HepG2 (cell line): ENCODE measurements around the gene KRT36. TPM values are rescaled to one million over a fixed set of nuclear protein-coding genes. Genes with fewer than 3 reads are reported as not detected.

Experiments
- ATAC-seq: fragments of 200-7000 bp; cut with Tn5 transposase; 3 replicates; pipeline ENCODE4 v1.9.1; 2020; ENCODE audit warnings: mild to moderate bottlenecking, moderate library complexity
- BruUV-seq: library from RNA; stranded (reverse); fragments of 400-500 nt; replicated peaks from 2 replicates; lab custom pipeline; 2021; lab: Mats Ljungman, UMichigan
- CTCF ChIA-PET: fragments of 300-600 bp; formaldehyde crosslinking; extraction: SDS; loops from one replicate; lab custom pipeline; 2021; ENCODE audit warnings: low total read pairs, inconsistent platforms, low intra/inter-chr PET ratio; lab: Yijun Ruan, JAX
- POLR2A ChIA-PET: fragments of 350-600 bp; sonication (Branson Sonifier 250); formaldehyde crosslinking; loops from one replicate; lab custom pipeline; 2020; ENCODE audit warnings: antibody characterized with exemption, inconsistent platforms; lab: Yijun Ruan, JAX
- DNase-seq: peaks from one replicate; pipeline ENCODE4 v3.0.0-alpha.2; 2015; ENCODE audit warnings: low spot score
- FAIRE-seq: peaks from 3 replicates; lab custom pipeline; 2011; peaks lifted over from hg19 to GRCh38; lab: Jason Lieb, UNC
- H2AFZ ChIP-seq: one replicate; pipeline ENCODE4 v1.6.1; 2011; ENCODE audit warnings: low read length, inconsistent platforms
- H3K27ac ChIP-seq: fragments of 300-600 bp; 3 replicates; pipeline ENCODE4 v1.8.0; 2011; ENCODE audit warnings: mixed run types, mild to moderate bottlenecking, mixed read lengths, low read length, inconsistent platforms; ENCODE audit not compliant: insufficient read depth; ENCODE audit errors: extremely low read length
- H3K27me3 ChIP-seq, 2 experiments: fragments of 200-600 bp in 1 of 2; 2 replicates in 1 of 2; 3 replicates in 1 of 2; pipeline versions ENCODE4 v1.6.0 to v1.8.0; 2011; ENCODE audit warnings: low read length in 2 of 2, mild to moderate bottlenecking in 2 of 2, moderate library complexity in 2 of 2, inconsistent platforms in 1 of 2; ENCODE audit not compliant: insufficient read depth in 2 of 2, control insufficient read depth in 1 of 2
- H3K36me3 ChIP-seq, 2 experiments: fragments of 200-600 bp in 1 of 2; replicated peaks in 1 of 2; 2 replicates in 1 of 2; 3 replicates in 1 of 2; pipeline versions ENCODE4 v1.5.1 to v1.8.0; 2011; ENCODE audit warnings: low read length in 2 of 2, inconsistent platforms in 1 of 2; ENCODE audit not compliant: insufficient read depth in 2 of 2, control insufficient read depth in 1 of 2
- H3K4me1 ChIP-seq: 2 replicates; pipeline ENCODE4 v1.5.1; 2012; ENCODE audit warnings: low read length, inconsistent platforms; ENCODE audit not compliant: insufficient read depth
- H3K4me2 ChIP-seq: 2 replicates; pipeline ENCODE4 v1.6.0; 2011; ENCODE audit warnings: low read depth, low read length, inconsistent platforms
- H3K4me3 ChIP-seq, 3 experiments: fragments of 200-600 bp in 1 of 3; sonication (generic), shearing (Covaris generic) in 1 of 3; replicated peaks in 1 of 3; 2 replicates each; pipeline ENCODE4 v1.5.1; 2011 to 2016; ENCODE audit warnings: low read length in 3 of 3, inconsistent platforms in 2 of 3, low read depth in 2 of 3, mild to moderate bottlenecking in 2 of 3, control low read depth in 1 of 3, mixed read lengths in 1 of 3; ENCODE audit not compliant: insufficient read depth in 1 of 3
- H3K79me2 ChIP-seq: one replicate; pipeline ENCODE4 v1.6.1; 2011; ENCODE audit warnings: low read length, inconsistent platforms; ENCODE audit not compliant: insufficient read depth
- H3K9ac ChIP-seq: 2 replicates; pipeline ENCODE4 v1.6.0; 2011; ENCODE audit warnings: mild to moderate bottlenecking, low read depth, low read length, inconsistent platforms; ENCODE audit not compliant: insufficient read depth
- H3K9me3 ChIP-seq: 2 replicates; pipeline ENCODE4 v1.5.1; 2012; ENCODE audit warnings: mild to moderate bottlenecking, low read length
- H4K20me1 ChIP-seq: 2 replicates; pipeline ENCODE4 v1.6.0; 2011; ENCODE audit warnings: inconsistent platforms, mild to moderate bottlenecking, low read length, moderate library complexity; ENCODE audit not compliant: insufficient read depth
- ATF7-NPFF ChIP-seq: sonication (generic); formaldehyde crosslinking; IDR thresholded peaks from 2 replicates; pipeline ENCODE4 v1.8.1; 2023; ENCODE audit warnings: mild to moderate bottlenecking, low read depth, missing genetic modification reagents, moderate library complexity
- BORCS8-MEF2B ChIP-seq: sonication (generic); formaldehyde crosslinking; IDR thresholded peaks from 2 replicates; pipeline ENCODE4 v1.8.0; 2022; ENCODE audit warnings: mild to moderate bottlenecking, missing genetic modification reagents
- CCDC6 ChIP-seq: sonication (generic); formaldehyde crosslinking; IDR thresholded peaks from 2 replicates; pipeline ENCODE4 v1.8.1; 2022; ENCODE audit warnings: mild to moderate bottlenecking, missing genetic modification reagents, moderate library complexity
- HCFC1 ChIP-seq: fragments of 150-350 bp; IDR thresholded peaks from 2 replicates; pipeline ENCODE4 v1.6.1; 2014; ENCODE audit warnings: low read depth, low read length
- KDM4B ChIP-seq: sonication (generic); formaldehyde crosslinking; IDR thresholded peaks from 2 replicates; pipeline ENCODE4 v1.4.0; 2020; ENCODE audit warnings: missing genetic modification reagents
- MAF1 ChIP-seq: sonication (generic); formaldehyde crosslinking; IDR thresholded peaks from 2 replicates; pipeline ENCODE4 v1.5.0; 2020; ENCODE audit warnings: missing genetic modification reagents, borderline replicate concordance
- NFATC3 ChIP-seq: sonication (generic); formaldehyde crosslinking; IDR thresholded peaks from 2 replicates; pipeline ENCODE4 v1.5.1; 2020; ENCODE audit warnings: mild to moderate bottlenecking, missing genetic modification reagents
- REPIN1 ChIP-seq: sonication (generic); formaldehyde crosslinking; IDR thresholded peaks from 2 replicates; pipeline ENCODE4 v1.8.0; 2022; ENCODE audit warnings: missing genetic modification reagents, low read depth, mild to moderate bottlenecking, borderline replicate concordance
- TEAD3 ChIP-seq: optimal IDR thresholded peaks from 2 replicates; pipeline ENCODE3; 2016; ENCODE audit warnings: borderline replicate concordance
- ZNF143 ChIP-seq: sonication (generic); formaldehyde crosslinking; IDR thresholded peaks from 2 replicates; pipeline ENCODE4 v1.4.0; 2020; ENCODE audit warnings: missing genetic modification reagents
- ZNF24 ChIP-seq: fragments of 450-650 bp; IDR thresholded peaks from 2 replicates; pipeline ENCODE4 v1.6.1; 2017; ENCODE audit warnings: antibody characterized with exemption, mild to moderate bottlenecking
- ZNF670 ChIP-seq: sonication (generic); formaldehyde crosslinking; IDR thresholded peaks from 2 replicates; pipeline ENCODE4 v1.8.0; 2022; ENCODE audit warnings: mild to moderate bottlenecking, missing genetic modification reagents, borderline replicate concordance
- ZNF713 ChIP-seq: sonication (generic); formaldehyde crosslinking; IDR thresholded peaks from 2 replicates; pipeline ENCODE4 v1.4.0; 2020; ENCODE audit warnings: mild to moderate bottlenecking, missing genetic modification reagents
- ZNF816 ChIP-seq: sonication (generic); formaldehyde crosslinking; IDR thresholded peaks from 2 replicates; pipeline ENCODE4 v1.8.0; 2022; ENCODE audit warnings: missing genetic modification reagents, mild to moderate bottlenecking, borderline replicate concordance
- WGBS: methylation state at CpG from one replicate; pipeline ENCODE4 v1.1.6; 2017; ENCODE audit warnings: low lambda C conversion rate; 5-methylcytosine and 5-hydroxymethylcytosine counted together
- in situ Hi-C: cut with HindIII; loops from 2 replicates; pipeline ENCODE4 v1.10.0; 2017; ENCODE audit warnings: low pct_unique_long_range_greater_than_20kb; ENCODE audit not compliant: extremely low pct_ligation_motif_present
- intact Hi-C: fragments of 100-400 bp; cut with micrococcal nuclease; formaldehyde crosslinking; loops from one replicate; pipeline ENCODE4 v1.10.0; 2022; ENCODE audit not compliant: unreplicated experiment
- polyA plus RNA-seq, 8 experiments: library from polyadenylated mRNA; depleted of rRNA in 3 of 8; stranded (reverse) in 7 of 8; unstranded in 1 of 8; fragments of >200 nt; fragmentation: Illumina TruSeq in 4 of 8; extraction: Trizol in 4 of 8; gene quantifications; 2 replicates each; pipeline versions ENCODE4 v1.2.1 to v1.2.3, GENCODE V29; 2011 to 2016; ENCODE audit warnings: low read depth in 4 of 8, missing spikeins in 1 of 8, mixed read lengths in 1 of 8; ENCODE audit not compliant: insufficient read depth in 1 of 8
- total RNA-seq, 5 experiments: library from RNA; depleted of rRNA; stranded (reverse); fragments of >200 nt; fragmentation: Illumina TruSeq; extraction: Trizol; gene quantifications; 2 replicates each; pipeline ENCODE4 v1.2.3, GENCODE V29; 2016; ENCODE audit warnings: low read depth in 1 of 5
- TF ChIP-seq, protein P1 (sequence below): sonication (generic); formaldehyde crosslinking; IDR thresholded peaks from 2 replicates; pipeline ENCODE4 v1.5.1; 2020; ENCODE audit warnings: missing genetic modification reagents, mild to moderate bottlenecking, borderline replicate concordance
- TF ChIP-seq, protein P2 (sequence below): sonication (generic); formaldehyde crosslinking; IDR thresholded peaks from 2 replicates; pipeline ENCODE4 v1.4.0; 2020; ENCODE audit warnings: missing genetic modification reagents
- TF ChIP-seq, protein P3 (sequence below): sonication (generic); formaldehyde crosslinking; IDR thresholded peaks from 2 replicates; pipeline ENCODE4 v1.5.1; 2020; ENCODE audit warnings: missing genetic modification reagents, mild to moderate bottlenecking, borderline replicate concordance

Gene KRT36
- total and polyA plus RNA-seq, 2 of the 13 experiments (the other 11 are each of a cell fraction or from before 2014, with no cell fraction given) = not detected

DNA sequence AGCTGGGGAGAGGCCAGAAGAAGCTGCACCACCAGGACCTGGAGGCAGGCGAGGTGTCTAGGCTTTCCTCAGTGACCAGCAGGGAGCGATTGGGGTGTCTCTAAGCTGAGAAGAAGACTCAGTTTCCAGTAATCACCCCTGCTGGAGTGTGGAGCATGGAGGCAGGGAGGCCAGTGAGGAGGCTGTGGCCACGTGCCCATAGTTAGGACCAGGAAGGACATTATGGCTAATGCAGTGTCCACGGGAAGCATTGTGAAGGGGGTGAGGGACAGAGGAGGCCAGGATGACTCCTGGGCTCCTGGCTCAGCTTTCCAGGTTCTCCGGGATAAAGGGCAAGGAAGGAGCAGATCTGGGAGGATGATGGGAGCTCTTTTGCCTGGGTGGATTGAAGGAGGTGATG is 10.0 kb upstream of the KRT36 start:
- H3K27me3 ChIP-seq = peaks cover 9 to 38% of the 10 kb centered on the region in 2 experiments
- FAIRE-seq (no peak), DNase-seq (no peak)
- CTCF ChIA-PET = no interaction called here
- TF ChIP-seq, protein P1, sequence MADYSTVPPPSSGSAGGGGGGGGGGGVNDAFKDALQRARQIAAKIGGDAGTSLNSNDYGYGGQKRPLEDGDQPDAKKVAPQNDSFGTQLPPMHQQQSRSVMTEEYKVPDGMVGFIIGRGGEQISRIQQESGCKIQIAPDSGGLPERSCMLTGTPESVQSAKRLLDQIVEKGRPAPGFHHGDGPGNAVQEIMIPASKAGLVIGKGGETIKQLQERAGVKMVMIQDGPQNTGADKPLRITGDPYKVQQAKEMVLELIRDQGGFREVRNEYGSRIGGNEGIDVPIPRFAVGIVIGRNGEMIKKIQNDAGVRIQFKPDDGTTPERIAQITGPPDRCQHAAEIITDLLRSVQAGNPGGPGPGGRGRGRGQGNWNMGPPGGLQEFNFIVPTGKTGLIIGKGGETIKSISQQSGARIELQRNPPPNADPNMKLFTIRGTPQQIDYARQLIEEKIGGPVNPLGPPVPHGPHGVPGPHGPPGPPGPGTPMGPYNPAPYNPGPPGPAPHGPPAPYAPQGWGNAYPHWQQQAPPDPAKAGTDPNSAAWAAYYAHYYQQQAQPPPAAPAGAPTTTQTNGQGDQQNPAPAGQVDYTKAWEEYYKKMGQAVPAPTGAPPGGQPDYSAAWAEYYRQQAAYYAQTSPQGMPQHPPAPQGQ (CRISPR knock-in tag) = no peak
- TF ChIP-seq ZNF143 = no peak
- TF ChIP-seq TEAD3 = no peak
- no peak for TF ChIP-seq REPIN1 (CRISPR knock-in tag)
- no peak for TF ChIP-seq MAF1 (CRISPR knock-in tag)
- no peak for TF ChIP-seq BORCS8-MEF2B (CRISPR knock-in tag)
- TF ChIP-seq CCDC6 (CRISPR knock-in tag) = no peak
- TF ChIP-seq ZNF670 (CRISPR knock-in tag) = no peak
- no peak for TF ChIP-seq ATF7-NPFF (CRISPR knock-in tag)
- no peak for TF ChIP-seq HCFC1
- TF ChIP-seq ZNF816 (CRISPR knock-in tag) = no peak
- no peak for TF ChIP-seq ZNF24
- TF ChIP-seq ZNF713 (CRISPR knock-in tag) = no peak
- no peak for TF ChIP-seq NFATC3 (CRISPR knock-in tag)
- no peak for TF ChIP-seq KDM4B
- TF ChIP-seq, protein P2, sequence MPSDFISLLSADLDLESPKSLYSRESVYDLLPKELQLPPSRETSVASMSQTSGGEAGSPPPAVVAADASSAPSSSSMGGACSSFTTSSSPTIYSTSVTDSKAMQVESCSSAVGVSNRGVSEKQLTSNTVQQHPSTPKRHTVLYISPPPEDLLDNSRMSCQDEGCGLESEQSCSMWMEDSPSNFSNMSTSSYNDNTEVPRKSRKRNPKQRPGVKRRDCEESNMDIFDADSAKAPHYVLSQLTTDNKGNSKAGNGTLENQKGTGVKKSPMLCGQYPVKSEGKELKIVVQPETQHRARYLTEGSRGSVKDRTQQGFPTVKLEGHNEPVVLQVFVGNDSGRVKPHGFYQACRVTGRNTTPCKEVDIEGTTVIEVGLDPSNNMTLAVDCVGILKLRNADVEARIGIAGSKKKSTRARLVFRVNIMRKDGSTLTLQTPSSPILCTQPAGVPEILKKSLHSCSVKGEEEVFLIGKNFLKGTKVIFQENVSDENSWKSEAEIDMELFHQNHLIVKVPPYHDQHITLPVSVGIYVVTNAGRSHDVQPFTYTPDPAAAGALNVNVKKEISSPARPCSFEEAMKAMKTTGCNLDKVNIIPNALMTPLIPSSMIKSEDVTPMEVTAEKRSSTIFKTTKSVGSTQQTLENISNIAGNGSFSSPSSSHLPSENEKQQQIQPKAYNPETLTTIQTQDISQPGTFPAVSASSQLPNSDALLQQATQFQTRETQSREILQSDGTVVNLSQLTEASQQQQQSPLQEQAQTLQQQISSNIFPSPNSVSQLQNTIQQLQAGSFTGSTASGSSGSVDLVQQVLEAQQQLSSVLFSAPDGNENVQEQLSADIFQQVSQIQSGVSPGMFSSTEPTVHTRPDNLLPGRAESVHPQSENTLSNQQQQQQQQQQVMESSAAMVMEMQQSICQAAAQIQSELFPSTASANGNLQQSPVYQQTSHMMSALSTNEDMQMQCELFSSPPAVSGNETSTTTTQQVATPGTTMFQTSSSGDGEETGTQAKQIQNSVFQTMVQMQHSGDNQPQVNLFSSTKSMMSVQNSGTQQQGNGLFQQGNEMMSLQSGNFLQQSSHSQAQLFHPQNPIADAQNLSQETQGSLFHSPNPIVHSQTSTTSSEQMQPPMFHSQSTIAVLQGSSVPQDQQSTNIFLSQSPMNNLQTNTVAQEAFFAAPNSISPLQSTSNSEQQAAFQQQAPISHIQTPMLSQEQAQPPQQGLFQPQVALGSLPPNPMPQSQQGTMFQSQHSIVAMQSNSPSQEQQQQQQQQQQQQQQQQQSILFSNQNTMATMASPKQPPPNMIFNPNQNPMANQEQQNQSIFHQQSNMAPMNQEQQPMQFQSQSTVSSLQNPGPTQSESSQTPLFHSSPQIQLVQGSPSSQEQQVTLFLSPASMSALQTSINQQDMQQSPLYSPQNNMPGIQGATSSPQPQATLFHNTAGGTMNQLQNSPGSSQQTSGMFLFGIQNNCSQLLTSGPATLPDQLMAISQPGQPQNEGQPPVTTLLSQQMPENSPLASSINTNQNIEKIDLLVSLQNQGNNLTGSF = no peak
- TF ChIP-seq, protein P3, sequence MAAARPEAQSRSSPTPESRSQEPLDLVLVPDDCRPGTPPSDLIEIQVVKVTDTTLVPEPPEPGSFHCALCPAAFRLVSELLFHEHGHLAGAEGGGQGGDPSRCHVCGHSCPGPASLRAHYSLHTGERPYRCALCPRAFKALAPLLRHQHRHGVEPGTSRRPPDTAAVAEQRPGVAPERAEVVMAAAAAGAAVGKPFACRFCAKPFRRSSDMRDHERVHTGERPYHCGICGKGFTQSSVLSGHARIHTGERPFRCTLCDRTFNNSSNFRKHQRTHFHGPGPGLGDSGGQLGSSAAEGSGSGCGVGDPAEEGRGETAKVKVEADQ (CRISPR knock-in tag) = no peak
- TF ChIP-seq, all 625 proteins: peak for 0
- H4K20me1 ChIP-seq = no peaks in the 10 kb centered on the region
- in situ Hi-C loops = no loop called here
- POLR2A ChIA-PET = no interaction called here
- H3K79me2 ChIP-seq = no peaks in the 10 kb centered on the region
- no peak overlapping the region for H3K27ac ChIP-seq
- H3K36me3 ChIP-seq = no peaks in the 10 kb centered on the region
- ATAC-seq = no peak
- no peak overlapping the region for H3K9ac ChIP-seq
- no peak overlapping the region for H2AFZ ChIP-seq
- H3K4me3 ChIP-seq = no peak overlapping the region
- no peak overlapping the region for H3K4me2 ChIP-seq
- intact Hi-C loops = no loop called here
- no TSS peak for BruUV-seq
- WGBS = 13% methylated on average over 5 of the region's 5 CpGs
- peaks cover 6% of the 10 kb centered on the region; the same call in 1 of the 2 replicates for H3K4me1 ChIP-seq
- H3K9me3 ChIP-seq = no peaks in the 10 kb centered on the region
